Neural cell (in vitro differentiated cells): Measurements from ENCODE around the gene AFF3. TPM values are rescaled to one million over a fixed set of nuclear protein-coding genes. Genes with fewer than 3 reads are reported as not detected.

ENCODE experiments used
- H2AFZ ChIP-seq: fragments of 200-600, 300-800 bp; sonication (generic), shearing (Covaris generic); 2 replicates; pipeline ENCODE4 v1.6.0; 2014; ENCODE audit warnings: low read depth, mild to moderate bottlenecking, antibody characterized with exemption, low read length, moderate library complexity
- H3F3A ChIP-seq: fragments of 200-600 bp; shearing (Covaris generic); 2 replicates; pipeline ENCODE4 v1.6.1; 2016; ENCODE audit warnings: mild to moderate bottlenecking, moderate library complexity, mixed read lengths, antibody characterized with exemption, low read length; ENCODE audit not compliant: insufficient read depth, poor library complexity, severe bottlenecking
- H3K27ac ChIP-seq: fragments of 200-600, 300-800 bp; sonication (generic), shearing (Covaris generic); 2 replicates; pipeline ENCODE4 v1.5.1; 2014; ENCODE audit warnings: mild to moderate bottlenecking, low read length, moderate library complexity
- H3K27me3 ChIP-seq: fragments of 300-800, 200-600 bp; sonication (generic), shearing (Covaris generic); 2 replicates; pipeline ENCODE4 v1.6.0; 2014; ENCODE audit warnings: mild to moderate bottlenecking, low read depth, low read length, moderate library complexity; ENCODE audit not compliant: insufficient read depth
- H3K36me3 ChIP-seq: fragments of 300-800, 200-600 bp; sonication (generic), shearing (Covaris generic); 2 replicates; pipeline ENCODE4 v1.5.1; 2014; ENCODE audit warnings: mild to moderate bottlenecking, antibody characterized with exemption, low read length, moderate library complexity; ENCODE audit not compliant: insufficient read depth
- H3K4me2 ChIP-seq: fragments of 300-800, 200-600 bp; sonication (generic), shearing (Covaris generic); 2 replicates; pipeline ENCODE4 v1.6.0; 2014; ENCODE audit warnings: mild to moderate bottlenecking, low read length
- H3K4me3 ChIP-seq: fragments of 300-800, 200-600 bp; sonication (generic), shearing (Covaris generic); 2 replicates; pipeline ENCODE4 v1.5.1; 2014; ENCODE audit warnings: mild to moderate bottlenecking, low read length, moderate library complexity
- H3K79me2 ChIP-seq: fragments of 200-600 bp; shearing (Covaris generic); replicated peaks from 2 replicates; pipeline ENCODE4 v1.6.0; 2014; ENCODE audit warnings: mild to moderate bottlenecking, low read length, moderate library complexity; ENCODE audit not compliant: insufficient read depth
- H3K9ac ChIP-seq: fragments of 300-800, 200-600 bp; sonication (generic), shearing (Covaris generic); 2 replicates; pipeline ENCODE4 v1.6.1; 2016; ENCODE audit warnings: mild to moderate bottlenecking, low read length, mixed read lengths
- H3K9me2 ChIP-seq: fragments of 200-600 bp; shearing (Covaris generic); 2 replicates; pipeline ENCODE4 v1.6.1; 2016; ENCODE audit warnings: mild to moderate bottlenecking, low read length, mixed read lengths; ENCODE audit not compliant: insufficient read depth
- H3K9me3 ChIP-seq: fragments of 200-600, 300-800 bp; sonication (generic), shearing (Covaris generic); 2 replicates; pipeline ENCODE4 v1.6.1; 2016; ENCODE audit warnings: mild to moderate bottlenecking, mixed run types, low read length, moderate library complexity, mixed read lengths
- H4K20me1 ChIP-seq: fragments of 200-600 bp; shearing (Covaris generic); 2 replicates; pipeline ENCODE4 v1.6.1; 2016; ENCODE audit warnings: mild to moderate bottlenecking, mixed run types; ENCODE audit not compliant: insufficient read depth
- EP300 ChIP-seq: fragments of 450-650 bp; conservative IDR thresholded peaks from 2 replicates; pipeline ENCODE4 v1.6.1; 2014; ENCODE audit warnings: antibody characterized with exemption, mild to moderate bottlenecking, moderate library complexity; ENCODE audit not compliant: poor library complexity, severe bottlenecking
- EZH2 ChIP-seq: fragments of 200-600, 300-800 bp; shearing (Covaris generic), sonication (generic); IDR thresholded peaks from 2 replicates; pipeline ENCODE4 v1.6.1; 2014; ENCODE audit warnings: antibody characterized with exemption, low read length, borderline replicate concordance, mild to moderate bottlenecking; ENCODE audit not compliant: insufficient read depth, poor library complexity, severe bottlenecking
- MXI1 ChIP-seq: fragments of 450-650 bp; conservative IDR thresholded peaks from 2 replicates; pipeline ENCODE4 v1.6.1; 2014; ENCODE audit warnings: antibody characterized with exemption, mild to moderate bottlenecking; ENCODE audit not compliant: poor library complexity, severe bottlenecking
- POLR2AphosphoS5 ChIP-seq: IDR thresholded peaks from 2 replicates; pipeline ENCODE4 v1.6.1; 2012
- RAD21 ChIP-seq: fragments of 450-650 bp; conservative IDR thresholded peaks from 2 replicates; pipeline ENCODE4 v1.6.1; 2014; ENCODE audit warnings: antibody characterized with exemption, mild to moderate bottlenecking, moderate library complexity
- SMC3 ChIP-seq: fragments of 450-650 bp; conservative IDR thresholded peaks from 2 replicates; pipeline ENCODE4 v1.6.1; 2014; ENCODE audit warnings: antibody characterized with exemption, mild to moderate bottlenecking, moderate library complexity; ENCODE audit not compliant: poor library complexity
- TAF1 ChIP-seq: IDR thresholded peaks from 2 replicates; pipeline ENCODE4 v1.6.1; 2012; ENCODE audit warnings: low read depth
- polyA plus RNA-seq: library from polyadenylated mRNA; depleted of rRNA; stranded (reverse); fragments of >200 nt; gene quantifications from 2 replicates; pipeline ENCODE4 v1.2.3, GENCODE V29; 2014
- TF ChIP-seq, protein P1 (sequence below): IDR thresholded peaks from 2 replicates; pipeline ENCODE4 v1.6.1; 2012; ENCODE audit warnings: borderline replicate concordance
- TF ChIP-seq, protein P2 (sequence below): fragments of 450-650 bp; IDR thresholded peaks from 2 replicates; pipeline ENCODE4 v1.5.1; 2014; ENCODE audit warnings: antibody characterized with exemption, mild to moderate bottlenecking, moderate library complexity; ENCODE audit not compliant: poor library complexity, severe bottlenecking

Gene AFF3
- polyA plus RNA-seq, 1 donor from 2014 or later = 5.1 TPM

DNA sequence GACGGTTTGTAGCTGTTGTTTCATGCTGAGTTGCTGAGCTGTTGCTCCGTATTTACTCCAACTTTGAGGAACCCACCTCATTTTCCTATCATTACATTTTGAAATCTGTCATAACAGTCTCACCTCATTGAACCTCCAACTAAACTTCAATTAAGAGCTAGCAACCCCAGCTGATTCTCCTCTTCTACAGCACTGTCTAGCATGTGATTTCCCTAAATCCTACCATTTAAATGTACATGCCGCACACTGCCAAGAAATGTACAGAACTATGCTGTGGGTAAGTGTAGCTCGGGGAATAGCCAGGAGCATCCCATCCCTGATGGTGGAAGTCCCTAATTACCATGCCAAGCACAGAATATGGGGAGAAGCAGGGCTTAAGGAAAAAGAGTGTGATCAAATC lies 299.9 kb downstream of the AFF3 start:
- Histone ChIP-seq H3K36me3 (no peaks in the 10 kb centered on the region), H3K27ac (no peak overlapping the region), H3K9ac (no peak overlapping the region), H3K27me3 (no peaks in the 10 kb centered on the region), H3K4me3 (no peak overlapping the region), H3K9me3 (no peaks in the 10 kb centered on the region), H3K4me2 (no peak overlapping the region), H3K9me2 (no peaks in the 10 kb centered on the region), H3K79me2 (no peaks in the 10 kb centered on the region), H2AFZ (no peak overlapping the region), H3F3A (no peaks in the 10 kb centered on the region), H4K20me1 (no peaks in the 10 kb centered on the region)
- TF ChIP-seq MXI1 (no peak), SMC3 (no peak), POLR2AphosphoS5 (no peak), EP300 (no peak), TAF1 (no peak), RAD21 (no peak), EZH2 (no peak)
- TF ChIP-seq, protein P1, sequence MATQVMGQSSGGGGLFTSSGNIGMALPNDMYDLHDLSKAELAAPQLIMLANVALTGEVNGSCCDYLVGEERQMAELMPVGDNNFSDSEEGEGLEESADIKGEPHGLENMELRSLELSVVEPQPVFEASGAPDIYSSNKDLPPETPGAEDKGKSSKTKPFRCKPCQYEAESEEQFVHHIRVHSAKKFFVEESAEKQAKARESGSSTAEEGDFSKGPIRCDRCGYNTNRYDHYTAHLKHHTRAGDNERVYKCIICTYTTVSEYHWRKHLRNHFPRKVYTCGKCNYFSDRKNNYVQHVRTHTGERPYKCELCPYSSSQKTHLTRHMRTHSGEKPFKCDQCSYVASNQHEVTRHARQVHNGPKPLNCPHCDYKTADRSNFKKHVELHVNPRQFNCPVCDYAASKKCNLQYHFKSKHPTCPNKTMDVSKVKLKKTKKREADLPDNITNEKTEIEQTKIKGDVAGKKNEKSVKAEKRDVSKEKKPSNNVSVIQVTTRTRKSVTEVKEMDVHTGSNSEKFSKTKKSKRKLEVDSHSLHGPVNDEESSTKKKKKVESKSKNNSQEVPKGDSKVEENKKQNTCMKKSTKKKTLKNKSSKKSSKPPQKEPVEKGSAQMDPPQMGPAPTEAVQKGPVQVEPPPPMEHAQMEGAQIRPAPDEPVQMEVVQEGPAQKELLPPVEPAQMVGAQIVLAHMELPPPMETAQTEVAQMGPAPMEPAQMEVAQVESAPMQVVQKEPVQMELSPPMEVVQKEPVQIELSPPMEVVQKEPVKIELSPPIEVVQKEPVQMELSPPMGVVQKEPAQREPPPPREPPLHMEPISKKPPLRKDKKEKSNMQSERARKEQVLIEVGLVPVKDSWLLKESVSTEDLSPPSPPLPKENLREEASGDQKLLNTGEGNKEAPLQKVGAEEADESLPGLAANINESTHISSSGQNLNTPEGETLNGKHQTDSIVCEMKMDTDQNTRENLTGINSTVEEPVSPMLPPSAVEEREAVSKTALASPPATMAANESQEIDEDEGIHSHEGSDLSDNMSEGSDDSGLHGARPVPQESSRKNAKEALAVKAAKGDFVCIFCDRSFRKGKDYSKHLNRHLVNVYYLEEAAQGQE = no peak
- TF ChIP-seq, protein P2, sequence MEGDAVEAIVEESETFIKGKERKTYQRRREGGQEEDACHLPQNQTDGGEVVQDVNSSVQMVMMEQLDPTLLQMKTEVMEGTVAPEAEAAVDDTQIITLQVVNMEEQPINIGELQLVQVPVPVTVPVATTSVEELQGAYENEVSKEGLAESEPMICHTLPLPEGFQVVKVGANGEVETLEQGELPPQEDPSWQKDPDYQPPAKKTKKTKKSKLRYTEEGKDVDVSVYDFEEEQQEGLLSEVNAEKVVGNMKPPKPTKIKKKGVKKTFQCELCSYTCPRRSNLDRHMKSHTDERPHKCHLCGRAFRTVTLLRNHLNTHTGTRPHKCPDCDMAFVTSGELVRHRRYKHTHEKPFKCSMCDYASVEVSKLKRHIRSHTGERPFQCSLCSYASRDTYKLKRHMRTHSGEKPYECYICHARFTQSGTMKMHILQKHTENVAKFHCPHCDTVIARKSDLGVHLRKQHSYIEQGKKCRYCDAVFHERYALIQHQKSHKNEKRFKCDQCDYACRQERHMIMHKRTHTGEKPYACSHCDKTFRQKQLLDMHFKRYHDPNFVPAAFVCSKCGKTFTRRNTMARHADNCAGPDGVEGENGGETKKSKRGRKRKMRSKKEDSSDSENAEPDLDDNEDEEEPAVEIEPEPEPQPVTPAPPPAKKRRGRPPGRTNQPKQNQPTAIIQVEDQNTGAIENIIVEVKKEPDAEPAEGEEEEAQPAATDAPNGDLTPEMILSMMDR = no peak

DNA sequence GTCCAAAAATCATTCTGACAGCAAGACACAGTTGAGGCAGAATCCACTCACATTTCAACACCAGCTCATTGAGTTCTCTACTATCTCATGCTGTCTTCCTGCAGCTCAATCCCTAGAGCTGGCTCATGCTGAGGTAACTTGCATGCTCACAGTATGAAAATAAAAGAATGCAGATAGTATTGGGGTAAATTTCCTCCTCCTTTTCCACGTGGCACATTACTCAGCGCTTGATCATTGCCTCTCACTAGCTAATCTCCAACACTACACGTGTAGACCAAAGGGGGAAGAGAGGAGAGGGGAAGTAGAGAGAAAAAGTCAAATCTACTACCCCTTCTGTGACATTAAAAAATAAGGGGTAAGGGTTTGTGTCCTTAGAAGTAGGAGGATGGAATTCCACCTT lies 300.6 kb downstream of the AFF3 start:
- no peak overlapping the region for H3K9ac ChIP-seq
- no peaks in the 10 kb centered on the region for H4K20me1 ChIP-seq
- no peaks in the 10 kb centered on the region for H3F3A ChIP-seq
- no peak overlapping the region for H3K27ac ChIP-seq
- no peak for TF ChIP-seq TAF1
- TF ChIP-seq EZH2 = no peak
- no peak for TF ChIP-seq POLR2AphosphoS5
- TF ChIP-seq, protein P2 = no peak
- no peak for TF ChIP-seq SMC3
- no peak for TF ChIP-seq EP300
- TF ChIP-seq MXI1 = no peak
- TF ChIP-seq, protein P1 = no peak
- H3K9me2 ChIP-seq = no peaks in the 10 kb centered on the region
- no peak overlapping the region for H3K4me3 ChIP-seq
- no peaks in the 10 kb centered on the region for H3K27me3 ChIP-seq
- no peak overlapping the region for H2AFZ ChIP-seq
- no peak overlapping the region for H3K4me2 ChIP-seq
- H3K79me2 ChIP-seq = no peaks in the 10 kb centered on the region
- no peaks in the 10 kb centered on the region for H3K36me3 ChIP-seq
- H3K9me3 ChIP-seq = no peaks in the 10 kb centered on the region
